A673 (cell line): ENCODE results near the gene SETX. TPM values are rescaled to one million over a fixed set of nuclear protein-coding genes. Genes with fewer than 3 reads are reported as not detected.

ENCODE experiments used
- BruUV-seq: library from RNA; stranded (reverse); fragments of 400-500 nt; replicated peaks from 2 replicates; lab custom pipeline; 2021; lab: Mats Ljungman, UMichigan
- CTCF ChIA-PET: fragments of 300-600 bp; sonication (Branson Sonifier 250); formaldehyde crosslinking; loops from one replicate; lab custom pipeline; 2022; ENCODE audit warnings: antibody characterized with exemption; lab: Charles Lee
- POLR2A ChIA-PET: fragments of 300-600 bp; sonication (Branson Sonifier 250); formaldehyde crosslinking; loops from one replicate; lab custom pipeline; 2022; ENCODE audit warnings: antibody characterized with exemption; ENCODE audit not compliant: low non-redundant PET; lab: Charles Lee
- DNase-seq: peaks from one replicate; pipeline ENCODE4 v3.0.0-alpha.2; 2015; ENCODE audit warnings: low spot score
- H3K27ac ChIP-seq: fragments of 200-600 bp; sonication (generic); 2 replicates; pipeline ENCODE4 v1.5.1; 2016; ENCODE audit warnings: mixed run types, low read depth, mild to moderate bottlenecking, mixed read lengths, antibody characterized with exemption, low read length; ENCODE audit not compliant: poor library complexity, severe bottlenecking
- H3K27me3 ChIP-seq: fragments of 200-600 bp; sonication (generic); replicated peaks from 2 replicates; pipeline ENCODE4 v1.6.1; 2017; ENCODE audit warnings: mixed run types, low read depth, mild to moderate bottlenecking, mixed read lengths, antibody characterized with exemption, low read length; ENCODE audit not compliant: insufficient read depth, poor library complexity
- H3K36me3 ChIP-seq: fragments of 200-600 bp; sonication (generic); 2 replicates; pipeline ENCODE4 v1.6.1; 2016; ENCODE audit warnings: mixed run types, mild to moderate bottlenecking, mixed read lengths, antibody characterized with exemption, low read length; ENCODE audit not compliant: insufficient read depth, poor library complexity, severe bottlenecking
- H3K4me1 ChIP-seq: fragments of 200-600 bp; sonication (generic); 2 replicates; pipeline ENCODE4 v1.6.1; 2017; ENCODE audit warnings: mixed run types, mild to moderate bottlenecking, mixed read lengths, antibody characterized with exemption, low read length; ENCODE audit not compliant: insufficient read depth, poor library complexity, severe bottlenecking
- H3K4me3 ChIP-seq: fragments of 200-600 bp; sonication (generic); 2 replicates; pipeline ENCODE4 v1.5.1; 2016; ENCODE audit warnings: low read depth, mixed run types, mild to moderate bottlenecking, mixed read lengths, low read length; ENCODE audit not compliant: poor library complexity, severe bottlenecking
- H3K9me3 ChIP-seq: fragments of 200-600 bp; sonication (generic); 2 replicates; pipeline ENCODE4 v1.6.1; 2016; ENCODE audit warnings: mixed run types, low read depth, mild to moderate bottlenecking, mixed read lengths, antibody characterized with exemption, low read length; ENCODE audit not compliant: poor library complexity, severe bottlenecking
- CTCF ChIP-seq: fragments of 300-800, 200-600 bp; sonication (generic); conservative IDR thresholded peaks from 2 replicates; pipeline ENCODE4 v1.5.1; 2017; ENCODE audit warnings: low read depth, mild to moderate bottlenecking, antibody characterized with exemption, low read length, moderate library complexity, mixed read lengths
- EZH2 ChIP-seq: fragments of 200-600 bp; sonication (generic); IDR thresholded peaks from 2 replicates; pipeline ENCODE4 v1.6.1; 2017; ENCODE audit warnings: borderline replicate concordance, low read depth, mild to moderate bottlenecking, mixed read lengths, antibody characterized with exemption, low read length; ENCODE audit not compliant: poor library complexity, severe bottlenecking
- intact Hi-C: fragments of 100-400 bp; cut with micrococcal nuclease; formaldehyde crosslinking; loops from one replicate; pipeline ENCODE4 v1.10.0; 2022; ENCODE audit not compliant: unreplicated experiment
- total RNA-seq: library from RNA; stranded (reverse); gene quantifications from 2 replicates; pipeline ENCODE4 v1.2.3, GENCODE V29; 2021

SETX gene
- total RNA-seq, 1 experiment from 2014 or later, result 41.4 TPM

- no peak for DNase-seq
- ChIA-PET CTCF (interaction anchor here (0.6 kb wide), 1 partner anchor 8 kb away, joined by 4 read pairs; the partner anchor contains the start of gene CFAP77), POLR2A (no interaction called here)
- TF ChIP-seq EZH2 (no peak), CTCF (no peak)
- Histone ChIP-seq H3K36me3 (peaks cover 46% of the 10 kb centered on the region), H3K9me3 (no peaks in the 10 kb centered on the region), H3K27me3 (no peaks in the 10 kb centered on the region), H3K4me3 (no peak overlapping the region), H3K4me1 (peaks cover 8% of the 10 kb centered on the region), H3K27ac (no peak overlapping the region)
- BruUV-seq, result no TSS peak
- intact Hi-C loops, result no loop called here
Measured at GRCh38 chr9:132401824-132402223, 47.0 kb upstream of the SETX start.

GRCh38 chr9:132395560-132395959 lies 40.8 kb upstream of the SETX start:
- H3K4me1 ChIP-seq, result no peaks in the 10 kb centered on the region
- intact Hi-C loops, result no loop called here
- CTCF ChIA-PET, result no interaction called here
- POLR2A ChIA-PET, result no interaction called here
- DNase-seq, result no peak
- no peak for TF ChIP-seq EZH2
- TF ChIP-seq CTCF, result no peak
- no peaks in the 10 kb centered on the region for H3K27me3 ChIP-seq
- H3K27ac ChIP-seq, result no peak overlapping the region
- peaks cover 78% of the 10 kb centered on the region for H3K36me3 ChIP-seq
- no peak overlapping the region for H3K4me3 ChIP-seq
- BruUV-seq, result no TSS peak
- H3K9me3 ChIP-seq, result no peaks in the 10 kb centered on the region

- BruUV-seq, result no TSS peak
- Histone ChIP-seq H3K4me1 (no peaks in the 10 kb centered on the region), H3K36me3 (peaks cover 88% of the 10 kb centered on the region), H3K9me3 (no peaks in the 10 kb centered on the region), H3K4me3 (no peak overlapping the region), H3K27ac (no peak overlapping the region), H3K27me3 (no peaks in the 10 kb centered on the region)
- POLR2A ChIA-PET, result no interaction called here
- no peak for DNase-seq
- CTCF ChIA-PET, result no interaction called here
- intact Hi-C loops, result no loop called here
- TF ChIP-seq CTCF (no peak), EZH2 (no peak)
Measured at GRCh38 chr9:132391449-132391848, 36.7 kb upstream of the SETX start.
